Measurements from ENCODE around the gene ABHD17C. TPM values are rescaled to one million over a fixed set of nuclear protein-coding genes. Genes with fewer than 3 reads are reported as not detected.
A peak's percentile ranks its signal among the peaks of the same experiment; 100 is the strongest.

The ABHD17C gene
- polyA plus RNA-seq, 2 of the 4 experiments (the other 2 are of a cell fraction) = 14.0 to 23.7 TPM

- DNase-seq (ENCODE audit: low read depth in 1 of 2, low spot score in 1 of 2) (no peak), FAIRE-seq (peak; percentile 84), ATAC-seq (no peak)
- H3K4me3 ChIP-seq = no peak overlapping the region
- CTCF ChIA-PET = no interaction called here
- TF ChIP-seq HDAC2 (IDR thresholded peaks at IDR 0.05) (no peak), RAD21 (conservative IDR thresholded peaks at IDR 0.05 in 1 of 2, IDR thresholded peaks at IDR 0.05 in 1 of 2) (0 out of 5 replicates have a peak, but pooled peaks of 1 of the 2 experiments have one; percentile 3), ATOH8 (CRISPR knock-in tag; IDR thresholded peaks at IDR 0.05; ENCODE audit: low read depth) (no peak), GATA3 (IDR thresholded peaks at IDR 0.05; ENCODE audit: borderline replicate concordance) (no peak), BHLHE40 (IDR thresholded peaks at IDR 0.05; ENCODE audit: low read depth, low read length) (no peak)
- POLR2A ChIA-PET = no interaction called here
- no peak overlapping the region for H3K4me2 ChIP-seq
- 75% methylated on average over 6 of the region's 6 CpGs for WGBS (ENCODE audit: missing lambda C conversion rate)
- H3K9me3 ChIP-seq = no peaks in the 10 kb centered on the region
- no peaks in the 10 kb centered on the region for H3K4me1 ChIP-seq
- H3K27ac ChIP-seq = no peak overlapping the region
Observed at GRCh38 chr15:80758130-80758745, 63.1 kb downstream of the ABHD17C start.

- POLR2A ChIA-PET = interaction anchor here (0.7 kb wide), 1 partner anchor 96 kb away, joined by 4 read pairs; no protein-coding TSS in a partner anchor
- Histone ChIP-seq H3K4me3 (no peak overlapping the region), H3K27ac (no peak overlapping the region), H3K4me1 (no peaks in the 10 kb centered on the region), H3K4me2 (no peak overlapping the region), H3K9me3 (no peaks in the 10 kb centered on the region)
- CTCF ChIA-PET = interaction anchor here (0.6 to 2.0 kb wide), 8 partner anchors 10 to 305 kb away, joined by 3 to 7 read pairs (median 4); partner anchors contain the start of gene CEMIP
- TF ChIP-seq ATOH8 (CRISPR knock-in tag; IDR thresholded peaks at IDR 0.05; ENCODE audit: low read depth) (no peak), CHD2 (IDR thresholded peaks at IDR 0.05; ENCODE audit: low read length, partially characterized antibody) (no peak), ELK1 (IDR thresholded peaks at IDR 0.05; ENCODE audit: low read depth, low read length) (no peak), BHLHE40 (IDR thresholded peaks at IDR 0.05; ENCODE audit: low read depth, low read length) (no peak), RFX5 (IDR thresholded peaks at IDR 0.05) (no peak), GATA3 (IDR thresholded peaks at IDR 0.05; ENCODE audit: borderline replicate concordance) (no peak), HMGXB4 (CRISPR knock-in tag; IDR thresholded peaks at IDR 0.05; ENCODE audit: borderline replicate concordance) (no peak), EHMT2 (IDR thresholded peaks at IDR 0.05; ENCODE audit: low read depth) (no peak), FOXS1 (CRISPR knock-in tag; IDR thresholded peaks at IDR 0.05) (no peak), SREBF2 (IDR thresholded peaks at IDR 0.05) (no peak), HDAC2 (IDR thresholded peaks at IDR 0.05) (no peak), ZFP36 (IDR thresholded peaks at IDR 0.05; ENCODE audit: borderline replicate concordance, partially characterized antibody) (no peak), MYC (IDR thresholded peaks at IDR 0.05; ENCODE audit: borderline replicate concordance, low read length) (no peak), CBX8 (IDR thresholded peaks at IDR 0.05) (no peak), MAX (IDR thresholded peaks at IDR 0.05) (no peak), KDM5A (IDR thresholded peaks at IDR 0.05) (no peak), JUN (IDR thresholded peaks at IDR 0.05) (no peak)
- WGBS (ENCODE audit: missing lambda C conversion rate) = 69% methylated on average over 4 of the region's 4 CpGs
- no peak for FAIRE-seq
- DNase-seq (ENCODE audit: low read depth in 1 of 2, low spot score in 1 of 2) = no peak
- no peak for ATAC-seq
Observed at GRCh38 chr15:80760960-80761359, 65.8 kb downstream of the ABHD17C start.

Measured in A549 (cell line).